ENCODE results near the gene PSORS1C1. TPM values are rescaled to one million over a fixed set of nuclear protein-coding genes. Genes with fewer than 3 reads are reported as not detected.
"Not testable (repeated sequence)": the region's sequence is repeated elsewhere in the genome, so short reads cannot be mapped to it uniquely, and the experiment has no call there.

The PSORS1C1 gene
- total RNA-seq, 2 donors from 2014 or later = 0.67 TPM; not detected in 1

- Mint-ChIP-seq H3K4me1 (ENCODE audit: low read depth) (peaks cover 70% of the 10 kb centered on the region), H3K27me3 (ENCODE audit: low read depth) (no peaks in the 10 kb centered on the region)
- DNase-seq = peak; percentile 34 to 39
Observed at GRCh38 chr6:31158863-31159855, 44.6 kb downstream of the PSORS1C1 start.

GRCh38 chr6:31161216-31162126 is 46.9 kb downstream of the PSORS1C1 start:
- H3K27ac Mint-ChIP-seq = no peak overlapping the region
- peaks cover 10 to 34% of the 10 kb centered on the region in 2 donors for H3K36me3 Mint-ChIP-seq (ENCODE audit: insufficient read depth in 2 of 2)
- no peak for DNase-seq
- H3K4me1 Mint-ChIP-seq (ENCODE audit: low read depth) = peaks cover 79% of the 10 kb centered on the region
- ATAC-seq (replicated peaks in 1 of 2) = no peak
- H3K4me3 Mint-ChIP-seq = peak overlapping the region in 1 of 2 donors; percentile 22
- H3K27me3 Mint-ChIP-seq (ENCODE audit: low read depth) = no peaks in the 10 kb centered on the region
- no peaks in the 10 kb centered on the region for H3K9me3 Mint-ChIP-seq

More at GRCh38 chr6:31158863-31159855, 44.6 kb downstream of the PSORS1C1 start:
- peak overlapping the region; percentile 78 to 98 for H3K4me3 Mint-ChIP-seq
- peaks cover 13 to 39% of the 10 kb centered on the region in 2 donors for H3K36me3 Mint-ChIP-seq (ENCODE audit: insufficient read depth in 2 of 2)
- no peaks in the 10 kb centered on the region for H3K9me3 Mint-ChIP-seq
- peak; percentile 10 to 24 for ATAC-seq (replicated peaks in 1 of 2)
- peak overlapping the region; percentile 38 for H3K27ac Mint-ChIP-seq

GRCh38 chr6:31162463-31163165 is 48.0 kb downstream of the PSORS1C1 start:
- no peaks in the 10 kb centered on the region for H3K27me3 Mint-ChIP-seq (ENCODE audit: low read depth)
- DNase-seq (no peak), ATAC-seq (replicated peaks in 1 of 2) (no peak)
- peaks cover 10 to 34% of the 10 kb centered on the region in 2 donors for H3K36me3 Mint-ChIP-seq (ENCODE audit: insufficient read depth in 2 of 2)
- no peak overlapping the region for H3K27ac Mint-ChIP-seq
- no peaks in the 10 kb centered on the region for H3K9me3 Mint-ChIP-seq
- peaks cover 67% of the 10 kb centered on the region for H3K4me1 Mint-ChIP-seq (ENCODE audit: low read depth)
- H3K4me3 Mint-ChIP-seq = no peak overlapping the region

- no peaks in the 10 kb centered on the region for H3K27me3 Mint-ChIP-seq (ENCODE audit: low read depth)
- no peak for DNase-seq
- no peaks in the 10 kb centered on the region for H3K9me3 Mint-ChIP-seq
- no peak overlapping the region for H3K27ac Mint-ChIP-seq
- H3K4me3 Mint-ChIP-seq = no peak overlapping the region
- H3K36me3 Mint-ChIP-seq (ENCODE audit: insufficient read depth in 2 of 2) = peaks cover 9 to 25% of the 10 kb centered on the region in 2 donors
- ATAC-seq (replicated peaks in 1 of 2) = no peak
- H3K4me1 Mint-ChIP-seq (ENCODE audit: low read depth) = peaks cover 64% of the 10 kb centered on the region
Observed at GRCh38 chr6:31163922-31164321, 49.3 kb downstream of the PSORS1C1 start.

GRCh38 chr6:31164475-31165063 is 50.0 kb downstream of the PSORS1C1 start:
- H3K4me1 Mint-ChIP-seq (ENCODE audit: low read depth) = peaks cover 57% of the 10 kb centered on the region
- not testable (repeated sequence) for DNase-seq; H3K9me3 Mint-ChIP-seq; ATAC-seq (replicated peaks in 1 of 2); H3K4me3 Mint-ChIP-seq; H3K27ac Mint-ChIP-seq; H3K27me3 Mint-ChIP-seq (ENCODE audit: low read depth)
- H3K36me3 Mint-ChIP-seq (ENCODE audit: insufficient read depth in 2 of 2) = peaks cover 8 to 23% of the 10 kb centered on the region in 2 donors

- H3K36me3 Mint-ChIP-seq (ENCODE audit: insufficient read depth in 2 of 2) = peaks cover 7 to 23% of the 10 kb centered on the region in 2 donors
- not testable (repeated sequence) for DNase-seq; H3K9me3 Mint-ChIP-seq; H3K27me3 Mint-ChIP-seq (ENCODE audit: low read depth); H3K27ac Mint-ChIP-seq
- peak overlapping the region in 1 of 2 donors; percentile 22 for H3K4me3 Mint-ChIP-seq
- H3K4me1 Mint-ChIP-seq (ENCODE audit: low read depth) = peaks cover 51% of the 10 kb centered on the region
- peak; percentile 25 to 49 for ATAC-seq (replicated peaks in 1 of 2)
Observed at GRCh38 chr6:31165064-31165832, 50.6 kb downstream of the PSORS1C1 start.

- Mint-ChIP-seq H3K27me3 (ENCODE audit: low read depth) (no peaks in the 10 kb centered on the region), H3K27ac (no peak overlapping the region), H3K9me3 (no peaks in the 10 kb centered on the region), H3K36me3 (ENCODE audit: insufficient read depth in 2 of 2) (peaks cover 7 to 16% of the 10 kb centered on the region in 2 donors), H3K4me3 (no peak overlapping the region), H3K4me1 (ENCODE audit: low read depth) (peaks cover 44% of the 10 kb centered on the region)
- ATAC-seq (replicated peaks in 1 of 2) = no peak
- no peak for DNase-seq
Observed at GRCh38 chr6:31165986-31166385, 51.4 kb downstream of the PSORS1C1 start.

GRCh38 chr6:31168606-31169005 is 54.0 kb downstream of the PSORS1C1 start:
- Mint-ChIP-seq H3K27ac (no peak overlapping the region), H3K4me3 (no peak overlapping the region), H3K36me3 (ENCODE audit: insufficient read depth in 2 of 2) (peaks cover under 1 to 2% of the 10 kb centered on the region in 2 donors), H3K9me3 (no peaks in the 10 kb centered on the region), H3K4me1 (ENCODE audit: low read depth) (peaks cover 18% of the 10 kb centered on the region), H3K27me3 (ENCODE audit: low read depth) (no peaks in the 10 kb centered on the region)
- ATAC-seq (replicated peaks in 1 of 2) (no peak), DNase-seq (no peak)

GRCh38 chr6:31169123-31169857 is 54.7 kb downstream of the PSORS1C1 start:
- Mint-ChIP-seq H3K27ac (no peak overlapping the region), H3K4me1 (ENCODE audit: low read depth) (peaks cover 11% of the 10 kb centered on the region), H3K4me3 (no peak overlapping the region), H3K36me3 (ENCODE audit: insufficient read depth in 2 of 2) (peaks cover 0 to 2% of the 10 kb centered on the region in 2 donors), H3K27me3 (ENCODE audit: low read depth) (no peaks in the 10 kb centered on the region), H3K9me3 (no peaks in the 10 kb centered on the region)
- ATAC-seq (replicated peaks in 1 of 2) (no peak), DNase-seq (no peak)

- not testable (repeated sequence) for H3K4me1 Mint-ChIP-seq (ENCODE audit: low read depth); H3K27me3 Mint-ChIP-seq (ENCODE audit: low read depth); H3K4me3 Mint-ChIP-seq; H3K9me3 Mint-ChIP-seq; DNase-seq; ATAC-seq (replicated peaks in 1 of 2); H3K36me3 Mint-ChIP-seq (ENCODE audit: insufficient read depth in 2 of 2); H3K27ac Mint-ChIP-seq
Observed at GRCh38 chr6:31169858-31170599, 55.4 kb downstream of the PSORS1C1 start.

- no peak within 1 kb of the TSS for H3K27ac Mint-ChIP-seq
- H3K36me3 Mint-ChIP-seq (ENCODE audit: insufficient read depth in 2 of 2) = peaks cover 0 to 2% of the 10 kb centered on the region in 2 donors
- DNase-seq (no peak), ATAC-seq (replicated peaks in 1 of 2) (no peak)
- no peaks in the 10 kb centered on the region for H3K4me1 Mint-ChIP-seq (ENCODE audit: low read depth)
- no peaks in the 10 kb centered on the region for H3K27me3 Mint-ChIP-seq (ENCODE audit: low read depth)
- H3K9me3 Mint-ChIP-seq = no peaks in the 10 kb centered on the region
- no peak within 1 kb of the TSS for H3K4me3 Mint-ChIP-seq
Observed at GRCh38 chr6:31170600-31170881, 55.9 kb downstream of the PSORS1C1 start, which contains the start of gene POU5F1. TSS of gene POU5F1 (minus strand) at chr6:31170682. CDS start at chr6:31170620, 62 bp downstream.

Measured in activated T-cell treated with anti-CD3 and anti-CD28 coated beads, Interleukin-2, amount 50 U/mL, for 72 hours (primary cell).